MM.1S (cell line): ENCODE measurements around the gene FAM180B.

Source experiments
- EZH2 ChIP-seq: fragments of 300-600 bp; sonication (generic); optimal IDR thresholded peaks from 2 replicates; pipeline ENCODE3; 2017; ENCODE audit warnings: low read depth, mild to moderate bottlenecking, antibody characterized with exemption, low read length, mixed read lengths
- EZH2phosphoT487 ChIP-seq: fragments of 300-600 bp; sonication (generic); IDR thresholded peaks from 2 replicates; pipeline ENCODE4 v1.6.1; 2018; ENCODE audit warnings: antibody characterized with exemption, low read length
- TF ChIP-seq, protein P1 (sequence below): fragments of 300-600 bp; sonication (generic); IDR thresholded peaks from 2 replicates; pipeline ENCODE4 v1.5.1; 2016; ENCODE audit warnings: antibody characterized with exemption, low read length, mixed read lengths

DNA sequence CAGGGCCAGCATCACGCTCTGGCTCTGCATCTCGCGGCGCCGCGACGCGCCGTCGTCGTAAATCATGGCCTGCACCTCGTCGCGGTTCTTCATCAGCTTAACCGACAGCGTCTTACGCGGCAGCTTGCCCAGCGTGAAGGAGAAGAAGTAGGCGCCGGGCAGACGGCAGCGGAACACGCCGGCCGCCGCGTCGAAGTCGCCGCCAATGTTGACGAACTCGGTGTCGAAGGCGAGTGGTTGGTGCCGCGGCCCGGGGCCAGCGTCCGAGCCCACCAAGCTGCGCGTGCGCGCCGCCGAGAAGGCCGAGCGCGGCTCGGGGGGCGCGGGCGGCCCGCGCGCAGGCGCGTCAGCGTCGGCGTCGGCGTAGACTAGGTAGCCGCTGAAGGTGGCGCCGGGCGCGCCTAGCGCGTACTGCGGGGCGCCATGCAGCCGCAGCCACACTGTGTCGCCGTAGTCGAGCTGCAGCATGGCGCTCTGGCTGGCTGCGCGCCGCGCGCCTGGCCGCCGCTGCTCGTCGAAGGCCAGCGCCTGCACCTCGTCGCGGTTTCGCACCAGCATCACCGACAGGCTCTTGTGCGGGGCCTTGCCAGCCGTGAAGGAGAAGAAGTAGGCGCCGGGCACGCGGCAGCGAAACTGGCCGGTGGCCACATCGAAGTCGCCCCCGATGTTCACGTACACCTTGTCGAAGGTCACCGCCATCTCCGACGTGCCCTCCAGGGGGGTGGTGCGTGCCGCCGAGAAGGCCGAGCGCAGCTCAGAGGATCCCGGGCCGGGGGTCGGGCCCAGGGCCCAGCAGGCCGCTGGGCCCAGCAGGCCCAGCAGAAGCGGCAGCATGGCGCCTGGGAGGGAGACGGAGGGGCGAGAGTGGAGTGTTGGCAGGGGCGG, 3.7 kb downstream of the FAM180B start:
- TF ChIP-seq, protein P1, sequence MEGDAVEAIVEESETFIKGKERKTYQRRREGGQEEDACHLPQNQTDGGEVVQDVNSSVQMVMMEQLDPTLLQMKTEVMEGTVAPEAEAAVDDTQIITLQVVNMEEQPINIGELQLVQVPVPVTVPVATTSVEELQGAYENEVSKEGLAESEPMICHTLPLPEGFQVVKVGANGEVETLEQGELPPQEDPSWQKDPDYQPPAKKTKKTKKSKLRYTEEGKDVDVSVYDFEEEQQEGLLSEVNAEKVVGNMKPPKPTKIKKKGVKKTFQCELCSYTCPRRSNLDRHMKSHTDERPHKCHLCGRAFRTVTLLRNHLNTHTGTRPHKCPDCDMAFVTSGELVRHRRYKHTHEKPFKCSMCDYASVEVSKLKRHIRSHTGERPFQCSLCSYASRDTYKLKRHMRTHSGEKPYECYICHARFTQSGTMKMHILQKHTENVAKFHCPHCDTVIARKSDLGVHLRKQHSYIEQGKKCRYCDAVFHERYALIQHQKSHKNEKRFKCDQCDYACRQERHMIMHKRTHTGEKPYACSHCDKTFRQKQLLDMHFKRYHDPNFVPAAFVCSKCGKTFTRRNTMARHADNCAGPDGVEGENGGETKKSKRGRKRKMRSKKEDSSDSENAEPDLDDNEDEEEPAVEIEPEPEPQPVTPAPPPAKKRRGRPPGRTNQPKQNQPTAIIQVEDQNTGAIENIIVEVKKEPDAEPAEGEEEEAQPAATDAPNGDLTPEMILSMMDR = no peak
- TF ChIP-seq EZH2 = no peak
- no peak for TF ChIP-seq EZH2phosphoT487
